ENCODE measurements around the gene SLC30A3. TPM values are rescaled to one million over a fixed set of nuclear protein-coding genes. Genes with fewer than 3 reads are reported as not detected.

The SLC30A3 gene
- total and polyA plus RNA-seq, 2 of the 13 experiments (the other 11 are each of a cell fraction or from before 2014, with no cell fraction given): 0.38 to 0.79 TPM

DNA sequence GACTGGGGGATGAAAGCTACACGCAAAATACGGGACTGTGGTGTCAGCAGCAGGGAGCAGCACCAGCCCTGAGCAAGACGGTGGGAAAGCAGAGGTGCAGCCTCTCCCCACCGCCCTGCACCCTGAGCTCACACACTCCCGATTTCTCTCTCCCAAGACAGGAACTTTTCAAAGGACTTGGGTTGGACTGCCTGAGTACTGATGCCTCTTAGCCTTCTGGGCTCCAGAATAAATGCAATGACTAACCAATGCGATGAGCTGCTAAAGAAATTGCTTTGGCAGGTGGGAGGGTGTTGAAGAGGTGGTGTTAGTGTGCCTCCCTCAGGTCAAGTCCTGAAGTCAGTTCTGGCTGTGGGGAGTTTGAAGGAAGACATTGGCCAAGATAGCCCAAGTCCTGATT, 29.0 kb upstream of the SLC30A3 start (continued):
- TF ChIP-seq FOXP1 (IDR thresholded peaks at IDR 0.05) (no peak), FOXP1 (CRISPR knock-in tag; IDR thresholded peaks at IDR 0.05) (no peak), MYC (CRISPR knock-in tag; IDR thresholded peaks at IDR 0.05; ENCODE audit: borderline replicate concordance) (no peak), SKIL (CRISPR knock-in tag; IDR thresholded peaks at IDR 0.05; ENCODE audit: borderline replicate concordance) (no peak), ZHX2 (IDR thresholded peaks at IDR 0.05; ENCODE audit: low read depth) (no peak), ZHX2 (CRISPR knock-in tag; IDR thresholded peaks at IDR 0.05; ENCODE audit: borderline replicate concordance) (no peak), KDM2A (CRISPR knock-in tag; IDR thresholded peaks at IDR 0.05; ENCODE audit: borderline replicate concordance, low read depth) (0 out of 2 replicates have a peak, but pooled peaks have one; percentile 23), ZSCAN30 (CRISPR knock-in tag; IDR thresholded peaks at IDR 0.05) (no peak), EHMT2 (IDR thresholded peaks at IDR 0.05; ENCODE audit: borderline replicate concordance, low read depth, low read length) (no peak), POLR2A (IDR thresholded peaks at IDR 0.05; ENCODE audit: insufficient read depth in 1 of 2, low read depth in 2 of 2, low read length in 2 of 2) (no peak), GFI1 (CRISPR knock-in tag; IDR thresholded peaks at IDR 0.05; ENCODE audit: borderline replicate concordance) (no peak), NFATC3 (CRISPR knock-in tag; IDR thresholded peaks at IDR 0.05) (0 out of 2 replicates have a peak, but pooled peaks have one; percentile 10), ZNF44 (CRISPR knock-in tag; IDR thresholded peaks at IDR 0.05) (no peak), ZNF260 (CRISPR knock-in tag; IDR thresholded peaks at IDR 0.05; ENCODE audit: borderline replicate concordance, low read depth) (no peak), MTF2 (CRISPR knock-in tag; IDR thresholded peaks at IDR 0.05; ENCODE audit: borderline replicate concordance) (no peak), TMF1 (CRISPR knock-in tag; IDR thresholded peaks at IDR 0.05; ENCODE audit: low read depth) (no peak), ERF (CRISPR knock-in tag; IDR thresholded peaks at IDR 0.05) (no peak), TEAD3 (CRISPR knock-in tag; optimal IDR thresholded peaks at IDR 0.05; ENCODE audit: borderline replicate concordance) (peak; percentile 28), ONECUT2 (CRISPR knock-in tag; IDR thresholded peaks at IDR 0.05) (no peak), CHD4 (IDR thresholded peaks at IDR 0.05; ENCODE audit: borderline replicate concordance, low read length) (no peak), ZNF749 (CRISPR knock-in tag; IDR thresholded peaks at IDR 0.05; ENCODE audit: borderline replicate concordance) (no peak), ZBTB33 (CRISPR knock-in tag; IDR thresholded peaks at IDR 0.05) (no peak)
